ENCODE data around the gene PXDN.

GRCh38 chr2:1653956-1654695 lies 90.2 kb downstream of the PXDN start:
- TF ChIP-seq POLR2AphosphoS5 (IDR thresholded peaks at IDR 0.05) = no peak
- no peak for TF ChIP-seq CTCF (IDR thresholded peaks at IDR 0.05)
- no peak for TF ChIP-seq POLR2A (IDR thresholded peaks at IDR 0.05)
- TF ChIP-seq EP300 (IDR thresholded peaks at IDR 0.05) = no peak

Measured in stomach (tissue), 4 donors.